Bronchial epithelial cell (primary cell): Measurements from ENCODE around the gene HSBP1. TPM values are rescaled to one million over a fixed set of nuclear protein-coding genes. Genes with fewer than 3 reads are reported as not detected.

ENCODE experiments used
- DNase-seq: peaks from one replicate; pipeline ENCODE4 v3.0.0-alpha.2; 2010; ENCODE audit warnings: low read depth
- FAIRE-seq: peaks from 2 replicates; lab custom pipeline; 2011; peaks lifted over from hg19 to GRCh38; lab: Jason Lieb, UNC
- H3K27me3 ChIP-seq: 2 replicates; pipeline ENCODE4 v1.5.1; 2011; ENCODE audit warnings: low read length; ENCODE audit not compliant: control insufficient read depth, insufficient read depth
- H3K36me3 ChIP-seq: 2 replicates; pipeline ENCODE4 v1.5.1; 2011; ENCODE audit warnings: low read length; ENCODE audit not compliant: control insufficient read depth, insufficient read depth
- H3K4me3 ChIP-seq: 2 replicates; pipeline ENCODE4 v1.5.1; 2011; ENCODE audit warnings: mild to moderate bottlenecking, low read depth, low read length, control low read depth
- total RNA-seq: library from RNA; depleted of rRNA; stranded (reverse); fragments of >200 nt; gene quantifications from 2 replicates; pipeline ENCODE4 v1.2.1, GENCODE V29; 2014
- TF ChIP-seq, protein P1 (sequence below): IDR thresholded peaks from 2 replicates; pipeline ENCODE4 v1.5.1; 2011; ENCODE audit warnings: mild to moderate bottlenecking, moderate library complexity, low read length, control low read depth, inconsistent platforms; ENCODE audit not compliant: insufficient read depth, severe bottlenecking

The HSBP1 gene
- total RNA-seq, 1 donor from 2014 or later, result 20.0 TPM

DNA sequence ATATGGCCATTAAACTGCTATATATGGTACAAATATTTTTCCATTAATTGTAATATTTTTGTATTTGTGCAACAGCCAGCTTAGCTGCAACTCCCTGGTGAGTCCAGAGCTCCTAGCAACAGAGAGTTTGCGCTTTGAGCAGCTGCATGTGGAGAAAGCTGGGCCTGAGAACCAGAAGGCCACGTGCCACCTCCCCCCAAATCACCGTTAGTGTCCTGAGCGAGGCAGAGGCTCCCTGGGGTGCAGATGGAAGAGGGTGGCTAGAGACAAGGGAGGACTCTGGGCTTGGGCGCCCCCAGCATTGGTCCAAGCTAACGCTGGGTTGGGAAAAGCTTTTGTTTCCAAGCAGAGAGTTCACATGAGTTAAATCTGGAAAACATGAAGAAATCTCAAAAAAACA is 41.6 kb downstream of the HSBP1 start:
- no peak for FAIRE-seq
- Histone ChIP-seq H3K36me3 (no peaks in the 10 kb centered on the region), H3K27me3 (no peaks in the 10 kb centered on the region), H3K4me3 (no peak overlapping the region)
- DNase-seq, result no peak
- TF ChIP-seq, protein P1, sequence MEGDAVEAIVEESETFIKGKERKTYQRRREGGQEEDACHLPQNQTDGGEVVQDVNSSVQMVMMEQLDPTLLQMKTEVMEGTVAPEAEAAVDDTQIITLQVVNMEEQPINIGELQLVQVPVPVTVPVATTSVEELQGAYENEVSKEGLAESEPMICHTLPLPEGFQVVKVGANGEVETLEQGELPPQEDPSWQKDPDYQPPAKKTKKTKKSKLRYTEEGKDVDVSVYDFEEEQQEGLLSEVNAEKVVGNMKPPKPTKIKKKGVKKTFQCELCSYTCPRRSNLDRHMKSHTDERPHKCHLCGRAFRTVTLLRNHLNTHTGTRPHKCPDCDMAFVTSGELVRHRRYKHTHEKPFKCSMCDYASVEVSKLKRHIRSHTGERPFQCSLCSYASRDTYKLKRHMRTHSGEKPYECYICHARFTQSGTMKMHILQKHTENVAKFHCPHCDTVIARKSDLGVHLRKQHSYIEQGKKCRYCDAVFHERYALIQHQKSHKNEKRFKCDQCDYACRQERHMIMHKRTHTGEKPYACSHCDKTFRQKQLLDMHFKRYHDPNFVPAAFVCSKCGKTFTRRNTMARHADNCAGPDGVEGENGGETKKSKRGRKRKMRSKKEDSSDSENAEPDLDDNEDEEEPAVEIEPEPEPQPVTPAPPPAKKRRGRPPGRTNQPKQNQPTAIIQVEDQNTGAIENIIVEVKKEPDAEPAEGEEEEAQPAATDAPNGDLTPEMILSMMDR, result no peak

DNA sequence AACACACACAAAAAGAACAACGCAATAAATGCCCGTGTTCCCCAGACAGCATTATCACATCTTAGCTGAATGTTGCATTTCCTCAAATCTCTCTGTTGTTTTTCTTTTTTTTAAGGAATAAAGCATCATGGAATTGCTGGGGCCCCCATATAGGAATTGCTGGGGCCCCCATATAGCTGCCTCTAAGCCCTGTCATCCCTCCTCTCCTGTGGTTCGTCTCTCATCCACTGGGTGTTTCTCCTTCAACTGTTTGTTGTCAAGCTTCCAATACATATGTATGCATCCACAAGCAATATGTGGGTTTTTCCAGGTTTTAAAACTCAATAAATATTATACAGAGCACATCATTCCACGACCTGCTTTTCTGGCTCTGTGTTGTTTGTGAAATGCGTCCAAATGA is 43.2 kb downstream of the HSBP1 start:
- no peak for DNase-seq
- Histone ChIP-seq H3K27me3 (no peaks in the 10 kb centered on the region), H3K36me3 (no peaks in the 10 kb centered on the region), H3K4me3 (no peak overlapping the region)
- no peak for FAIRE-seq
- TF ChIP-seq, protein P1, result no peak

DNA sequence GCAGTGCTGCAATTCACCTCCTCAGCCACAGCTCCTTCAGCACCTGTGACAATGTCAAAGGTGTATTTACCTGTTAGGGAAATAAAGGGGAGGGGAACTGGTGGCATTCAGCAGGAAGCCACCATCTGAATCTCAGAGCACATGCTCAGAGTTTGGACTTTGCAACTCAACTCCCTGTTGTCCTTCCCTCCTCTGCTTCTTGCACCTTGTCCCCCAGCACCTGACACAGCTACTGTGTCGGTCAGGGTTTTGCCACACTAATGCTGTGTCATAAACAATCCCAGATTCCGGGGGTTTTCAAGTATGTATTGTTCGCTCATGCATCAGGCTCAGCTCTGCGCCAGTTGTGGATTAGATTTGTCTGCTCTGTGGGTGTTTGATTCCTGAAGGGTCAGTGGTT is 43.7 kb downstream of the HSBP1 start:
- H3K27me3 ChIP-seq, result no peaks in the 10 kb centered on the region
- no peak overlapping the region for H3K4me3 ChIP-seq
- no peaks in the 10 kb centered on the region for H3K36me3 ChIP-seq
- no peak for FAIRE-seq
- no peak for DNase-seq
- TF ChIP-seq, protein P1, result no peak

DNA sequence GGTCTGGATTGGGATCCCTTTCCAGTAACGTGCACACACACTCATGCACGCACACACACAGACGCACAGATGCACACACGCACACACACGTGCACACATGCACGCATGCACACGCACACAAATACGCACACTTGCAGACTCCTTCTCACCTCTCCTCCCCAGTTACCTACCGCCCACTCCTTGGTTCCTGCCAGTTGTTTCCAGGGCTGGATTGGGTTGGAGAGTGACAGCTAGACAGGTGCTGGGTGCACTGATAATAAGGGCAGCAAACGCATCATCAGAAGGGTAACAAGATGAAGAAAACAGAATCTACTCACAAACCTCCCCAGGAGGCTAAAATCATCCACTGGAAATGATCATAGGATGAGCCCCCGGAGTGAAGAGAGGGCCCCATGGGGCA is 45.0 kb downstream of the HSBP1 start:
- TF ChIP-seq, protein P1, result no peak

DNA sequence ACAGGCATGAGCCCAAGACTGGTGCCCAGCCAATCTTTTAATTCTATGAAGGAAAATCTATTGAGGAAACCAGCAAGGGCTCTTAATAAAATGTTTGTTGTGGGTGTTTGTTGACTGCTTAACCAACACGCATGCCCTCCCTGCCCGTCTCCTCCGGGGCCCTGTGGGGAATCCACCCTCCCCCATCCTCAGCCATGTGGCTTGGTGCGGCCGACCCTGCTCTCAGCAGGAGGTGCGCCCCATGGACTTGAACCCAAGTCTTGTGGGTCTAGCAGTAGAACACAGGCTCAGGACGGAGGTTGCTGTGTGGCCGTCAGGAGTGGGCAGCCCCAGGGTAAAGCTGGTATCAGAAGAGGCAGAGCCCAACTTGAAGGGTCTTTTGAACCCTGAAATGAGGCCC is 46.1 kb downstream of the HSBP1 start:
- H3K27me3 ChIP-seq, result no peaks in the 10 kb centered on the region
- DNase-seq, result no peak
- H3K36me3 ChIP-seq, result no peaks in the 10 kb centered on the region
- FAIRE-seq, result no peak
- TF ChIP-seq, protein P1, result no peak
- H3K4me3 ChIP-seq, result no peak overlapping the region

More for the DNA sequence above, 45.0 kb downstream of the HSBP1 start:
- Histone ChIP-seq H3K27me3 (no peaks in the 10 kb centered on the region), H3K4me3 (no peak overlapping the region), H3K36me3 (no peaks in the 10 kb centered on the region)
- DNase-seq (no peak), FAIRE-seq (no peak)

DNA sequence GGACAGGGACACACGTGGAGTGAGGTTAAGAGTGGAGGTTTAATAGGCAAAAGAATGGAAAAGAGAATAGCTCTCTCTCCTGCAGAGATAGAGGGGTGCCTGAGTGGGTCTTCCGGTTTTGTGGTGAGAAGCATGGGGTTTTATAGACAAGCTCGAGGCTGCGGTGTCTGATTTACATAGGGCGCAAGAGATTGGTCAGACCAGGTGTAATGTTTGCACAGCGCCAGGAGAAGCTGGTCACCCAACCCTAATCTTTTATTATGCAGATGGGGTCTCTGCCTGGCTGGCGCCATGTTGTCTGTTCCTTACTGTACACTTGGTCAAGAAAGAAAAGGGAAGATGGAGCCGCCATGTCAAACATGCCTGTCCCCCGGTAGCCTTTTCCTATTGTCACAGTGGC is 46.6 kb downstream of the HSBP1 start:
- no peak overlapping the region for H3K4me3 ChIP-seq
- DNase-seq, result no peak
- no peaks in the 10 kb centered on the region for H3K27me3 ChIP-seq
- H3K36me3 ChIP-seq, result no peaks in the 10 kb centered on the region
- FAIRE-seq, result no peak
- TF ChIP-seq, protein P1, result no peak
